HepG2 (cell line): Measurements from ENCODE around the gene PFKL. TPM values are rescaled to one million over a fixed set of nuclear protein-coding genes. Genes with fewer than 3 reads are reported as not detected.

Experiments used
- ATAC-seq: fragments of 200-7000 bp; cut with Tn5 transposase; 3 replicates; pipeline ENCODE4 v1.9.1; 2020; ENCODE audit warnings: mild to moderate bottlenecking, moderate library complexity
- BruUV-seq: library from RNA; stranded (reverse); fragments of 400-500 nt; replicated peaks from 2 replicates; lab custom pipeline; 2021; lab: Mats Ljungman, UMichigan
- CTCF ChIA-PET: fragments of 300-600 bp; formaldehyde crosslinking; extraction: SDS; loops from one replicate; lab custom pipeline; 2021; ENCODE audit warnings: low total read pairs, inconsistent platforms, low intra/inter-chr PET ratio; lab: Yijun Ruan, JAX
- POLR2A ChIA-PET: fragments of 350-600 bp; sonication (Branson Sonifier 250); formaldehyde crosslinking; loops from one replicate; lab custom pipeline; 2020; ENCODE audit warnings: antibody characterized with exemption, inconsistent platforms; lab: Yijun Ruan, JAX
- DNase-seq: peaks from one replicate; pipeline ENCODE4 v3.0.0-alpha.2; 2015; ENCODE audit warnings: low spot score
- FAIRE-seq: peaks from 3 replicates; lab custom pipeline; 2011; peaks lifted over from hg19 to GRCh38; lab: Jason Lieb, UNC
- H2AFZ ChIP-seq: one replicate; pipeline ENCODE4 v1.6.1; 2011; ENCODE audit warnings: low read length, inconsistent platforms
- H3K27ac ChIP-seq: fragments of 300-600 bp; 3 replicates; pipeline ENCODE4 v1.8.0; 2011; ENCODE audit warnings: mixed run types, mild to moderate bottlenecking, mixed read lengths, low read length, inconsistent platforms; ENCODE audit not compliant: insufficient read depth; ENCODE audit errors: extremely low read length
- H3K27me3 ChIP-seq, 2 experiments: fragments of 200-600 bp in 1 of 2; 2 replicates in 1 of 2; 3 replicates in 1 of 2; pipeline versions ENCODE4 v1.6.0 to v1.8.0; 2011; ENCODE audit warnings: low read length in 2 of 2, mild to moderate bottlenecking in 2 of 2, moderate library complexity in 2 of 2, inconsistent platforms in 1 of 2; ENCODE audit not compliant: insufficient read depth in 2 of 2, control insufficient read depth in 1 of 2
- H3K36me3 ChIP-seq, 2 experiments: fragments of 200-600 bp in 1 of 2; replicated peaks in 1 of 2; 2 replicates in 1 of 2; 3 replicates in 1 of 2; pipeline versions ENCODE4 v1.5.1 to v1.8.0; 2011; ENCODE audit warnings: low read length in 2 of 2, inconsistent platforms in 1 of 2; ENCODE audit not compliant: insufficient read depth in 2 of 2, control insufficient read depth in 1 of 2
- H3K4me1 ChIP-seq: 2 replicates; pipeline ENCODE4 v1.5.1; 2012; ENCODE audit warnings: low read length, inconsistent platforms; ENCODE audit not compliant: insufficient read depth
- H3K4me2 ChIP-seq: 2 replicates; pipeline ENCODE4 v1.6.0; 2011; ENCODE audit warnings: low read depth, low read length, inconsistent platforms
- H3K4me3 ChIP-seq, 3 experiments: fragments of 200-600 bp in 1 of 3; sonication (generic), shearing (Covaris generic) in 1 of 3; replicated peaks in 1 of 3; 2 replicates each; pipeline ENCODE4 v1.5.1; 2011 to 2016; ENCODE audit warnings: low read length in 3 of 3, inconsistent platforms in 2 of 3, low read depth in 2 of 3, mild to moderate bottlenecking in 2 of 3, control low read depth in 1 of 3, mixed read lengths in 1 of 3; ENCODE audit not compliant: insufficient read depth in 1 of 3
- H3K79me2 ChIP-seq: one replicate; pipeline ENCODE4 v1.6.1; 2011; ENCODE audit warnings: low read length, inconsistent platforms; ENCODE audit not compliant: insufficient read depth
- H3K9ac ChIP-seq: 2 replicates; pipeline ENCODE4 v1.6.0; 2011; ENCODE audit warnings: mild to moderate bottlenecking, low read depth, low read length, inconsistent platforms; ENCODE audit not compliant: insufficient read depth
- H3K9me3 ChIP-seq: 2 replicates; pipeline ENCODE4 v1.5.1; 2012; ENCODE audit warnings: mild to moderate bottlenecking, low read length
- H4K20me1 ChIP-seq: 2 replicates; pipeline ENCODE4 v1.6.0; 2011; ENCODE audit warnings: inconsistent platforms, mild to moderate bottlenecking, low read length, moderate library complexity; ENCODE audit not compliant: insufficient read depth
- RBFOX2 ChIP-seq: fragments of 200-400 bp; formaldehyde crosslinking; IDR thresholded peaks from 2 replicates; pipeline ENCODE4 v1.6.1; 2017; ENCODE audit warnings: low read depth, mild to moderate bottlenecking, low read length
- REXO4 ChIP-seq: sonication (generic); formaldehyde crosslinking; IDR thresholded peaks from 2 replicates; pipeline ENCODE4 v1.8.0; 2022; ENCODE audit warnings: missing genetic modification reagents, mild to moderate bottlenecking, borderline replicate concordance
- SOX5 ChIP-seq: IDR thresholded peaks from 2 replicates; pipeline ENCODE4 v1.6.1; 2016; ENCODE audit warnings: borderline replicate concordance
- ZBTB33 ChIP-seq: sonication (generic); formaldehyde crosslinking; IDR thresholded peaks from 2 replicates; pipeline ENCODE4 v1.4.0; 2020; ENCODE audit warnings: missing genetic modification reagents
- ZFP36 ChIP-seq: fragments of 150-350 bp; IDR thresholded peaks from 2 replicates; pipeline ENCODE4 v1.6.1; 2018; ENCODE audit warnings: borderline replicate concordance, low read length, low read depth; ENCODE audit not compliant: partially characterized antibody
- ZNF142 ChIP-seq: sonication (generic); formaldehyde crosslinking; IDR thresholded peaks from 2 replicates; pipeline ENCODE4 v1.4.0; 2020; ENCODE audit warnings: missing genetic modification reagents
- ZNF816 ChIP-seq: sonication (generic); formaldehyde crosslinking; IDR thresholded peaks from 2 replicates; pipeline ENCODE4 v1.8.0; 2022; ENCODE audit warnings: missing genetic modification reagents, mild to moderate bottlenecking, borderline replicate concordance
- WGBS: methylation state at CpG from one replicate; pipeline ENCODE4 v1.1.6; 2017; ENCODE audit warnings: low lambda C conversion rate; 5-methylcytosine and 5-hydroxymethylcytosine counted together
- in situ Hi-C: cut with HindIII; loops from 2 replicates; pipeline ENCODE4 v1.10.0; 2017; ENCODE audit warnings: low pct_unique_long_range_greater_than_20kb; ENCODE audit not compliant: extremely low pct_ligation_motif_present
- intact Hi-C: fragments of 100-400 bp; cut with micrococcal nuclease; formaldehyde crosslinking; loops from one replicate; pipeline ENCODE4 v1.10.0; 2022; ENCODE audit not compliant: unreplicated experiment
- polyA plus RNA-seq, 8 experiments: library from polyadenylated mRNA; depleted of rRNA in 3 of 8; stranded (reverse) in 7 of 8; unstranded in 1 of 8; fragments of >200 nt; fragmentation: Illumina TruSeq in 4 of 8; extraction: Trizol in 4 of 8; gene quantifications; 2 replicates each; pipeline versions ENCODE4 v1.2.1 to v1.2.3, GENCODE V29; 2011 to 2016; ENCODE audit warnings: low read depth in 4 of 8, missing spikeins in 1 of 8, mixed read lengths in 1 of 8; ENCODE audit not compliant: insufficient read depth in 1 of 8
- total RNA-seq, 5 experiments: library from RNA; depleted of rRNA; stranded (reverse); fragments of >200 nt; fragmentation: Illumina TruSeq; extraction: Trizol; gene quantifications; 2 replicates each; pipeline ENCODE4 v1.2.3, GENCODE V29; 2016; ENCODE audit warnings: low read depth in 1 of 5

Gene PFKL
- total and polyA plus RNA-seq, 2 of the 13 experiments (the other 11 are each of a cell fraction or from before 2014, with no cell fraction given), result 92.8 to 106 TPM

- peaks cover 13 to 37% of the 10 kb centered on the region in 2 experiments; a peak in 4 of 5 replicates for H3K36me3 ChIP-seq
- no CpG with 5 or more reads among the region's 13 CpGs for WGBS
- intact Hi-C loops, result no loop called here
Observed at GRCh38 chr21:44326272-44326647, 26.4 kb downstream of the PFKL start.

GRCh38 chr21:44326716-44327602 lies 27.1 kb downstream of the PFKL start:
- Histone ChIP-seq H3K4me3 (no peak overlapping the region), H3K27me3 (no peaks in the 10 kb centered on the region), H4K20me1 (no peaks in the 10 kb centered on the region), H2AFZ (no peak overlapping the region), H3K4me1 (no peaks in the 10 kb centered on the region), H3K4me2 (no peak overlapping the region), H3K27ac (no peak overlapping the region), H3K9ac (no peak overlapping the region), H3K36me3 (peaks cover 13 to 37% of the 10 kb centered on the region in 2 experiments; a peak in 4 of 5 replicates), H3K79me2 (no peaks in the 10 kb centered on the region), H3K9me3 (no peaks in the 10 kb centered on the region)
- DNase-seq (no peak), FAIRE-seq (no peak), ATAC-seq (no peak)
- POLR2A ChIA-PET, result no interaction called here
- in situ Hi-C loops, result no loop called here
- CTCF ChIA-PET, result no interaction called here
- no TSS peak for BruUV-seq
- intact Hi-C loops, result no loop called here
- 100% methylated on average over 11 of the region's 26 CpGs for WGBS
- TF ChIP-seq ZBTB33 (CRISPR knock-in tag), result peak; percentile 99
- TF ChIP-seq RBFOX2, result 0 out of 2 replicates have a peak, but pooled peaks have one; percentile 16
- TF ChIP-seq SOX5, result no peak
- no peak for TF ChIP-seq ZFP36
- no peak for TF ChIP-seq REXO4 (CRISPR knock-in tag)
- TF ChIP-seq ZNF142 (CRISPR knock-in tag), result no peak

More at GRCh38 chr21:44326272-44326647, 26.4 kb downstream of the PFKL start:
- Histone ChIP-seq H3K27ac (no peak overlapping the region), H4K20me1 (no peaks in the 10 kb centered on the region), H3K4me3 (no peak overlapping the region), H3K79me2 (no peaks in the 10 kb centered on the region), H2AFZ (no peak overlapping the region), H3K27me3 (no peaks in the 10 kb centered on the region), H3K9me3 (no peaks in the 10 kb centered on the region), H3K9ac (no peak overlapping the region), H3K4me2 (no peak overlapping the region), H3K4me1 (no peaks in the 10 kb centered on the region)
- in situ Hi-C loops, result no loop called here
- POLR2A ChIA-PET, result interaction anchor here (0.7 kb wide), 1 partner anchor 12 kb away, joined by 3 read pairs; no protein-coding TSS in a partner anchor
- no peak for TF ChIP-seq ZNF816 (CRISPR knock-in tag)
- BruUV-seq, result no TSS peak
- FAIRE-seq (no peak), ATAC-seq (no peak), DNase-seq (no peak)
- CTCF ChIA-PET, result no interaction called here
